IPS DF 4.7 (cell line): ENCODE measurements around the gene GALNT10.
A peak's percentile ranks its signal among the peaks of the same experiment; 100 is the strongest.

Experiments
- DNase-seq: peaks from one replicate; pipeline ENCODE4 v3.0.0-alpha.2; 2013; ENCODE audit warnings: low spot score; ENCODE audit errors: extremely low read depth

GALNT10 gene

DNA sequence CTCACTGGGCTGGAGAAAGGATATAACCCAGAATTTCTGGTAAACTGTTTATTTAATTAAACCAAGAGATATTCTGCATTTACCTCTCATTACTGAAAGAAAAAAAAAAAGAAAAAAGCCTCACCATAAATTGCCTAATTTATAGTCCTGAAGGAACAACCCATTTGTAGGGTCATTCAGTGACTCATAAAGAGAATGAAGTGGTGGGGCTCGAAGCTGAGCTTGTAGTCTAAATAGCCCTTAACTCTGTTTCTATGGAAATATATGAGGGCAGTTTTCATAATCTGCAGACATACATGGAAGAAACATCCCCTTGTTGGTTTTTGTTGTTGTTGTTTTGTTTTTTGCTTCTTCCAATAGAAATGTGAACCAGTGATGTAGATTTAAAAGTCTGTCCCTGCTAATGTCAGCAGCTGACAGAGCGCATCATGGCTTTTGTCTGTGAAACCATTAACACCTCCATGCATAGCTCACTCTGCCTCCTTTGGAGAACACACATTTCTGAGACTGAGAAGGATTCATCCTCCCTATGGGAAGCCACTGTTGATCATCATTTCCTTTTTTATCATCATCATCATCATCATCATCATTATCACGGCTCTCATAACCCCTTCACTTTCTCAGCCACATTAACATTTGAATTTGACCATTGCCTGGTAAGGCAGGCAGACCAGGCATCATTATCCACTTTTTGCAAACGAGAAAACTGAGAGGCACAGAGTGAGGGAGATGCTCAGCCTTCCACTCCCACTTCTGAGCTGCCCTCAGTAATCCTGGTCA lies 187.4 kb downstream of the GALNT10 start:
- no peak for DNase-seq

DNA sequence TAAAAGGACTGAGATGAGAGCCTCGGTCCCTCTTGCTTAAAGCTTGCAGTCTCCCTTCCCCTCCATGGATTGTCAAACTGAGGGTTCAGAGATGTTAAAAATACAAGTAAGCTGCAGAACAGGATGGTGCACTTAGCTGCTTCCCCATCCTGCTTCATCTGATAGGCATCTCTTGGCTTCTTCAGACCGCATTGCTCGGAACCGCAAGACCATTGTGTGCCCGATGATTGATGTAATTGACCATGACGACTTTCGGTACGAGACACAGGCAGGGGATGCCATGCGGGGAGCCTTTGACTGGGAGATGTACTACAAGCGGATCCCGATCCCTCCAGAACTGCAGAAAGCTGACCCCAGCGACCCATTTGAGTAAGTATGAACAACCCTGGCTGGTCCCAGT lies 189.7 kb downstream of the GALNT10 start:
- DNase-seq = no peak

DNA sequence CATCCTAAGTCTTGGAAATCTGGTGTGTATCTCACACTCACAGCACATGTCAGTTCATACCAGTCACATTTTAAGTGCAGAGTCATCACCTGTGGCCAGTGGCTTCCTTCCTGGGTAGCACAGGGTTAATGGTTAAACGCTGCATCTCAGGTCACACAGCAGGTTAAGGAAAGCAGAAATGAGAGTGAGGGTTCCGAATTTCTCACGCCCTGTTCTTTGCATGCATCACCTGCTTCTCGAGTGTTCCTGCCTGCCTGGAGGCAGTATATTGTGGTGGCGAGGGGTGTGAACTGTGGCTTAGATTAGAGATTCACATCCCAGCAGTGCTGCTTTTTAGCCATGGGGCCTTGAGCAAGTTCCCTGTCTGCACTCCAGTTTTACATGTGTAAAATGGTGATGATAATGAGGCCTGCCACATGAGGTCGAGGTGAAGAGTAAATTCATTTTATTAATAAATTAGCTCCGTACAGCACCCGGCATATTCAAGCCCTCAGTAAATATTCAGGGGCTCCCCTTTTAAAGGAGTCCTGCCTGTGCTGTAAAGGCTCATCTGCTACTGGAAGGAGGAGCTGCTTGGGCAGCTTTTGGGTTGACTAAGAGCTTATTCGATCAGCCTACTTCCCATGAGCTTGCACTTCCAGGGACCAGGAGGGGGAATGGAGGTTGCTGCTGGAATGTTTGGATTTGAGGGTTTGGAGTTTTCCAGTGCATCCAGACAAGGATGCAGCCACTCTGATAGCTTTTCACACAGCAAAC lies 194.1 kb downstream of the GALNT10 start:
- no peak for DNase-seq

DNA sequence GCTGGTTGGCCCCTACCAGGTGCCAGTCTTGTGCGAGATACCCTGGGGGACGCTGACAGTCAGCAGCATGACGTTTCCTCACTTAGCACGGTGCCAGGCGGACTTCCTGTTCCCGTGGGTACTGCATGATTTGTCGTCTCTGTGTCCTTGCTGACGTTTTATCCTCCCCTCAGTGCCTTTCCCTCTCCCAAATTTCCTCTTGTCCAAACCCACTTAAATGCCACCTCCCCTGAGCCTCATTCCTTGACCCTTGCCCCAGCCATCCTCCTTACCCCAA lies 194.6 kb downstream of the GALNT10 start:
- no peak for DNase-seq

DNA sequence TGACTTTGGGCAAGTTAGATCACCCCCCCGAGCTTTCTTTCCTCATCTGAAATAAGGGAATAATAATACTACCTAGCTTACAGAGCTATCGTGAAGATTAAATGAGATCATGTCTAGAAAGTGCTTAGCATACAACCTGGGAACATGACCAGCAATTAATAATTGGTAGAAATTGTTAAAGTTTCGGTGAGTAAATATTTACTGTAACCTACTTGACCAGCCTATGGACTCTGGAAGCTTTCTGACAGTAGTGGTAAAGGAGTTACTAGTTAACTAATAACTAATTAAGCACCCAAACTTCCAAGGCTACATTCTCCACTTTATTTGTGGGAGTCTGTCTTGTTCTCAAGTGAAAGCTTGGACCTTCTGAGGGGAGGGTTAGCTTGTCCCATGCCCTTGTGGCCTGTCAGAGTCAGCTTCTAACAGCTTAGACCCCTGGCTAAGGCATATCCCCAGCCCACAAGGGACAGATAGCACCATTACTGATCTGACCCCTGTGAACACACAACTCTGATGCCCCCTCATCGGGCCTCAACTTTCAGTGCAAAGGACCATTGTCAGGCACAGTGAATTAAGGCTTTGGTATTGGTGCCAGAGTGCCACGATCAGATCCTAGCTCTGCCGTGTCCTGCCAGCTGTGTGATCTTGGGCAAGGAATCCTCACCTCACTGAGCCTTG lies 196.6 kb downstream of the GALNT10 start:
- DNase-seq = no peak

DNA sequence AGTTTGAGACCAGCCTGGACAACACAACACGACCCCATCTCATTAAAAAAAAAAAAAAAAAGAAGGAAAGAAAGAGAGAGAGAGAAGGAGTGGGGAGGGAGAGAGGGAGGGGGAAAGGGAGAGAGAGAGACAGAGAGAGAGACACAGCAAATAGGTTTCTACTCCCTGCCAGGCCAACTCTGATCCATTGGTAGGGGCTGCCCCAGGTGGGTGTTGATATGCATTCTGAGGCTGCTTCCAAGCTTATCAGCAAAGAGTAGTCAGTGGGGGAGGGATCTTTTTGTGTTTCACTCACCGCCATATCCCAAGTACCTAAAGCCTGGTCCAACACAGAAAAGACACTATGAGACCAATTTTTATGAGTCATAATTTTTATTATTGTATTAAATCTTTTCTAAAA lies 198.3 kb downstream of the GALNT10 start:
- no peak for DNase-seq

DNA sequence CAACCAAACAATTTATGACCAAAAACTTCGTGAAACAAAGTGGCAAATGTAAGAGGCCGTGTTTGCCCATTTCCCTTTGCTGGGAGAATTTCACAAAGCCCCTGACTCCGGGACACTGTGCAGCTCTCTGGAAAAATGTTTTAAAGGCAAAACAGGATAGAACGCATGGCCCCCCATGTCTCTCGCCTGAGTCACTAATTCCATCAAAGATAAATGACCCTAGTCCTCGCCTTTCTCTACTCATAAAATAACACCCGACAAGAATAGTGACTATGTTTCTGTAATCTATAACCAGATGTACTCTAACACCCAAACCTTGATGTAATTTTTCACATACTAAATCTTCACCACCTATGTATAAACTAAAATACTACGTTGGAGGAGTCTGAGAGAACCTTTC lies 199.6 kb downstream of the GALNT10 start:
- no peak for DNase-seq

DNA sequence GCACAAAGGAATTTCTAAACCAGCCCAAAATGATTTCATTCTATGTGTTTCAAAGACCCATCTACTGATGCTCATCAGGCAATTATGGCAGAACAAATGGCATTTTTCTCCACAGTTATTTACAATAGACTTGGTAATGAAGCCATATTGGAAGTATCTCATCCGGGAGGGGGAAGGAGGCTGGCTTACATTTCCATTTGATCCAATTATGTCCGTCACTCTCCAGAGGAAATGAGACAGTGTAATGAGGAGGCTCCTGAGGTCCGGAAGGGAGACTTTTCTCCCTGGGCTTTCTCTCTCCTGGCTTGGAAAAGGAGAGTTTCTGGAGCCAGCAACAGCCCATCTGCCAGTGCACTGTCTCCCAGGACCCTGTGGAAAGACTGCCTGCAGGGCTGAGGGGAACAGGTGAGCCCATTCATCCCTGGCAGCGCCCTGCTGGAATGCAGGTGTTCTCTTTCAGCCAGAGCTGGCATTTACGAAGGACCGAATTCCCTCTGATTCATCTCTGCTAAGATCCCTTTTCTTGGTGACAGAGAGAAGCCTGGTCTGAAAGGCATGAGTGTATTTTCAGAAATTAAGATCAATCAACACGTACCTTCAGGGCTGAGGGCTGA lies 200.3 kb downstream of the GALNT10 start:
- no peak for DNase-seq

DNA sequence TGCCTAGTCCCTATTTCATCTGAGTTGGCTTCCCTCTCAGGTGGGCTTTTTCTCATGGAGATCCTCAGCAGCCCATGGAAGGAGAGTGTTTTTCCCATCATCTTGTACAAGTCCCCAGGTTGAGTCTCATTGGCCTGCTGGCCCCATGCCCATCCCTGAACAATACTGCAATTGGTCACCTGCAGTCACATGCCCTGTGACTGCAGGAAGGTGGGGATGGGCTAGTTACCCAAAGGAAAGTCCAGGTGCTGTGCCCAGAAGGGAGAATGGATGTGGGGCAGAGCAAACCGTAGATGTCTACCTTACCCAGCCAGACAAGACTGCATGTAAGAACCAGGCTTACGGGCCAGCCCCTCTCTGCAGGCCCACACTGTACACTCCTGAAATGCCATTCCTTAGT lies 201.3 kb downstream of the GALNT10 start:
- no peak for DNase-seq

DNA sequence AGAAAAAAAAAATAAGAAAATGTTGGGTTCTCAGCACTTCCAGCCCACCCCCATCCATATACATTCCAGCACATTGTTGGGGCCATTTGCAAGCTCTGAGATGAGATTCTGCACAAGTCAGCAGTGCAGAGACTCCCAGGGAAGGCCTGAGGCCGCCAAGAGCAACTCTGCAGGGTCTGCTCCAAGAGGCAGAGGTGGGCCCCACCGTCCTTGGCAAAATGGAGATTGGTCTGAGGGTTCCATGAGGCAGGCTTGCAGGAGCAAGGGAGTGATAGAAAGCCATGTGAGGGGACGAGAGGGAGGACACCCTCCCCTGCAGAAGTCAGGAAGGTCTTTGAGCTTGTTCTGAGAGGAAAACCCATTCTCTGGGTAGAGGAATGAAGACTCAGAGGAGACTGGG lies 203.3 kb downstream of the GALNT10 start:
- DNase-seq = no peak

DNA sequence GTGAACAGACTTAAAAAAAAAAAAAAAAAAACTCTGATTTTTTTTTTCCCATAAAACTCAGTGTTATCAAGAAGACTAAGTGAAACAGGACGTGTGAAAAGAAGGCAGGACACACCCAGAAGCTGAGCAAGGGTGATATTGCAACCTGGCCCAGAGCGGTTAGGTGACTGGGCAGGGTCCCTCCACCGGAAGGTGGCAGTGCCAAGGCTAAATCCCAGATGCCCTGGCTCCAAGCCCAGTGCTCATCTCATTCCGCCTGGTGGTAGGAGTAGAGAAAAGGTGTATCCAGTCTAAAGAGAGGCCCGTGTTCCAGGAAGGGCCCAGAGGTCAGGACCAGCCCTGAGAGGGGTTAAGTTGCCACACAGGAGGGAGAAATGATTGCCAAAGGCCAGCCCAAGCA lies 203.8 kb downstream of the GALNT10 start:
- no peak for DNase-seq

DNA sequence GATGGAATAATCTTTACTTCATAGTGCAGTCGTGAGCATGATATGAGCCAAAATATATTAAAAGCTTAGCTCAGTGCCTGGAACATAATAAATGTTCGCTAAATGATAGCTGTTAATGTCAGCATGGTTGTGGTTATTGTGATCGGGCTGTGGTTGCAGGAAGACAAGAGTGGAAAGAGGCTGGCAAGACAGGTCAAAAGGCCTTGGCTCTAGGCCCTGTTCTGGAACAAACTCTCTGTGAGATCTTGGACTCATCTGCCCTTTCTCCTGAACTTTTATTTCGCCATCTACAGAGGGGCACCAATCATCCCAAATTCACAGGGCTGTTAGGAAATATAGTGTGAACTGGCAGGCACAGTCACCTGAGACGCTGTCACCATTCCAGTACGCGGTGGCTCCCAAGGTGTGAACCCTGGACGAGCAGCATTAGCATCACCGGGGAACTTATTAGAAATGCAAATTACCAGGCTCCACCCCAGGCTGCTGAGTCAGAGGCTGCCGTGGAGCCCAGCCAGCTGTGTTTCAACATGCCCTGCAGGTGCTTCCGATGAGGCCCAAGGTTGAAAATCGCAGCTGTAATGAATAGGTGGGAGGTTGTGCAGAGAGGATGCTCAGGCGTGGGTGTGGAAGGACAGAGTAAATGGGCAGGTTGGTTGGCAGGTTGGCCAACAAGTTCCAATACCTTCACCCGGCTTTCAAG lies 205.0 kb downstream of the GALNT10 start:
- peak; percentile 30 for DNase-seq

DNA sequence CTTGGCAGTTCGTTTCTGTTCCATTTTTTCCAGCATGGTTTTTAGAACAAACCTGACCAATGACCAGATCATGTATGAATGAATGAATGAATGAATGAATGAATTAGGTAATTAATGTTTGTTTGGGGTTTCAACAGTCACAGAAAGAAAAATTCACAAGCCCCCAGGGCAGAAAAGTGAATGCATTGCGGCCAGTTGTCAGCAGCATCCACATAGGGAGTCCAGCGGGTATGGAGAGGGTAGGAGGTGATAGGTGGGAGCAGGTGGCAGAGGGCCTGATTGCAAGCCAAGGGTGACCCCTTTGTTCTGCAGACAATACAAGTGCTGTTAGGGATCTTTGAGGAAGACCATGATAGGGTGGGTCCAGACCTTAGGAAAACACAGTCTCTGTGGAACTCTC lies 205.6 kb downstream of the GALNT10 start:
- DNase-seq = no peak

DNA sequence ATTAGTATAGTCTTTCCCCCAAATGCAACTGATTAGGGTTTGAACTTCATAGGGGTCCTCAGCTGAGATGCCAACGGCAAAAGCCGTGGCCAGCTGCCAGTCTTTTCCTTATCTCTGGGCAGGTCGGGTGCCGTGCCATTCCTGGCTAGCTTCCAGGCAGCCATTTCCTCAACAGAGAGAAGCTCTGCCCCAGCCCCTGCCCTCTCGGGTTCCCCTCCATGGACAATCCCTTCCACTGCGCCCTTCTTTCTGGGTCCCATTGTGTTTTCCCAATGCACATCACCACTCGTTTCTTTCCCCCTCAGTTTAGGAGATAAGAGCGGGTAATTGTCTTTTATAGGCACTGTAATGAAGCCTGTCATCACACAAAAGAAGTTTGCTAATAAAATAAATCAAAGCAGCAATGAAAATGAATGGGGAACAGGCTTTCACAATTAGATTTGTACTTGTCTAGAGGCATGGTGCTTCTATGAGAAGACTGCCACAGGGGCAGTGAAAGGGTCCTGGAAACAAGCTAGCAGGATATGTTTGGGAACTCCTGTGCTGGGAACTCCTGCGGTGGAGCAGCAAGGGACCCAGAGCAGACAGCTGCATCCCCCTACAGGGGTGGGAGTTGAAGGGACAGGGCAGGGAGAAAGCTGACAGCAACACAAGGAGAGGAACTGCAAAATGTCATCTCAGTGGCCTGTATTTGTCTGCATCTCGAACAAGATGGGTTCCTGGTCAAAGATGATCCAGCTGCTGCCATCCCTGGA lies 207.3 kb downstream of the GALNT10 start:
- no peak for DNase-seq

DNA sequence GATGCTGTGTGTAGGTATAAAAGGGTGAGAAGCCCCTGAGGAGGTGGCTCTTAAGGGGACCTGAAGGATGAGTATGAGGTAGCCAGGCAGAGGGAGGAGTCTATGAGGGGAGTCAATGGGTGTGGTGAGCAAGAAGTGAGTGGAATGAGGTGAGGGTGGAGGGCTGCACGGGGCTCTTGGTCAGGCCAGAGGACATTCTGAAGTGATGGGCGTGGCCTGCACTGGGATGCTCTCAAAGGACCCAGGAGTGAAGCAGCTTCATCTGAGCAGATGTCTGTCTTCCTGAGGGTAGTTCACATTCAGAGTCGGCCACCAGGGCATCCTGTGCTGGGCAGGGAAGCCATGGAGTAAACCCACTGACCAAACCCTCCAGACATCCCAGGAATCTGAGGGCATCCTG lies 210.1 kb downstream of the GALNT10 start:
- no peak for DNase-seq

DNA sequence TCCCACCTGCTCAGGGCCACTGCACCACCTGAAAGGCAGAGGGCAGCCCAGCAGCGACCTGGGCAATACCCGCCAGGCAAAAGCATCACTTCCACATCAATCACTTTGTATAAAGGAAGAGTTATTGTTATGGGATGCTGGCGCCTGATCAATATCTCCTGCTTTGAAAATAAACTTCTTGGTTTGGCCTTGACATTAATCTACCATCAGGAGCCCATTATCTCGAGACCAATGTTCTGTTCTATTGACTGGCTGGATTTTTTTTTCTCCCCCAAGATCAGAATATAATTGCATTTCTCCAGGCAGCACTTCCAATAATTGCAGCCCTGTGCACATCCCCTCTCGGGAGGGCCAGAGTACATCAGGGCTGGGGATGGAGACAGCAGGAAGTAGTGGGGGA lies 210.8 kb downstream of the GALNT10 start:
- no peak for DNase-seq

DNA sequence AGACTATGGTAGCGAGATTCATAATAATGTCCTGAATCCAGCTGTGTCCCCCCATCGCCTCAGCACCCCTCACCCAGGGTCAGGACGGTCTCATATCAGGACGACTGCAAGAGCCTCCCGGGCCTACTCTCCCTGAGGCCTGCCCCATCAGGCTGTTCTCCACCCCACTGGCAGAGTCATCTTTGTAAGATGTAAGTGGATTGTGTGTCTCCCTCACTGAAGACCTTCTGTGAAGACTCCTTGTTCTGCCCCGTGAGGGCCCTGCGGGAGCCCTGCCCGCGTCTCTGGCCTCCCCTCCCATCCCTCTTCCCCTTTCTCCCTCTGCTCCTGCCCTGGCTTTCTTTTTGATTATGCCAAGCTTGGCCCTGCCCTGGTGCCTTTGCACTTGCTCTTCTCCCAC lies 211.4 kb downstream of the GALNT10 start:
- DNase-seq = no peak

DNA sequence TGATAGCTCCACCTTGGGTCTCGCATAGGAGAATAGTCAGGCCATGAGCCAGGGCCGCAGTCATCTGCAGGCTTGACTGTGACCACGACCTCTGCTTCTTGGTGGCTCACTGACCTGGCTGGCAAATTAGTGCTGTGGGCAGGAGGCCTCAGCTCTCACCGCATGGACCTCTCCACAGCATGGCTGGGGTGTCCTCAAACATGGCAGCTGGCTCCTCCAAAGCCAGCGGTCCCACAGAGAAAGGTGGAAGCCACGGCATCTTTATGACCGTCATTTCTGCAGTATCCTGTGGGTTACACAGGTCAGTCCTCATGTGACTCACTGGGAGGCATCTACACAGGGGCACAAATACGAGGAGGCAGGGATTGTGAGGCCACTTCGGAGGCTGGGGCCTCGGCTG lies 212.1 kb downstream of the GALNT10 start:
- DNase-seq = no peak

DNA sequence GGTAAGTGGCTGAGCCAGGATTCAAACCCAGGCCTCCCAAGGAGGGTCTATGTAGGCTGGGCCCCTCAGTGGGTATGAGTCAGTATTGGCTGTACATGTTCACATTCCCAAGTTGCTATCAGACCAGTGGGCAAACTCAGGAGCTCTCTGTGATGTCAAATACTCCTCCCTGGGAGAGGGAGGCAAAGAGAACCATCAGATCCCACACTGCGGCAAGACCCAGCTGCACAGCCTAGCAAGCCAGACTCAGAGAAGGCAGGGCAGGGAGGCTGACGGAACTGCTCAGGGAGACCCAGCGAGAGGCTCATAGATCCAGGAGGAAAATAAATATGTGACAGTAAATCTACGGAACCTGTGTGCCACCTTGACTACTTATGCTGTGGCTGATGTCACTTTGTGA lies 212.7 kb downstream of the GALNT10 start:
- DNase-seq = no peak

DNA sequence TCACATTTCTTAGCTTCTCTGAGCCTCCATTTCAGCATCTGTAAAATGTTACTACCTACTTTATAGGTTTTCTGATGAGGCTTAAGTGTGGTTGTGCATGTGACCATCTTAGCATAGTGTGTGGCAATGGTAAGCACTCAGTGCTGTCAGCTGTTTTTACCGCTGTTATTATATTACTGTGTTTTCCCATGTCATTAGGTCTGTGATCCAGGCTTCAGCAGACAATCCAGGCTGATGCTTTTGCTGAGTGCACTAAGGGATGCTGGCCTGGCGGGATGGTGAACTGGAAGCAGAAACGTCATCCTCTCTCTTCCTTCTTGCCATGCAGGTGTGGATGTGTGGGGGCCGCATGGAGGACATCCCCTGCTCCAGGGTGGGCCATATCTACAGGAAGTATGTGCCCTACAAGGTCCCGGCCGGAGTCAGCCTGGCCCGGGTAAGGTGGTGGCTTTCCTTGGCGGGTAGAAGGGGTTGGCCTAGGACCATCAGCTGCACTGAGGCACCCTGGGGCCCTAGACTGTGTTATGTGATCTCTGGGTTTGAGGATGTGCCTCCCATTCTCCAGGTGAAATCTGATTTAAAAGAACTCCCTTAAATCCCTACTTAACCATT lies 213.3 kb downstream of the GALNT10 start:
- no peak for DNase-seq
